A673 (cell line): Measurements from ENCODE around the gene AFG3L2. TPM values are rescaled to one million over a fixed set of nuclear protein-coding genes. Genes with fewer than 3 reads are reported as not detected.

ENCODE experiments used
- BruUV-seq: library from RNA; stranded (reverse); fragments of 400-500 nt; replicated peaks from 2 replicates; lab custom pipeline; 2021; lab: Mats Ljungman, UMichigan
- CTCF ChIA-PET: fragments of 300-600 bp; sonication (Branson Sonifier 250); formaldehyde crosslinking; loops from one replicate; lab custom pipeline; 2022; ENCODE audit warnings: antibody characterized with exemption; lab: Charles Lee
- POLR2A ChIA-PET: fragments of 300-600 bp; sonication (Branson Sonifier 250); formaldehyde crosslinking; loops from one replicate; lab custom pipeline; 2022; ENCODE audit warnings: antibody characterized with exemption; ENCODE audit not compliant: low non-redundant PET; lab: Charles Lee
- DNase-seq: peaks from one replicate; pipeline ENCODE4 v3.0.0-alpha.2; 2015; ENCODE audit warnings: low spot score
- H3K27ac ChIP-seq: fragments of 200-600 bp; sonication (generic); 2 replicates; pipeline ENCODE4 v1.5.1; 2016; ENCODE audit warnings: mixed run types, low read depth, mild to moderate bottlenecking, mixed read lengths, antibody characterized with exemption, low read length; ENCODE audit not compliant: poor library complexity, severe bottlenecking
- H3K27me3 ChIP-seq: fragments of 200-600 bp; sonication (generic); replicated peaks from 2 replicates; pipeline ENCODE4 v1.6.1; 2017; ENCODE audit warnings: mixed run types, low read depth, mild to moderate bottlenecking, mixed read lengths, antibody characterized with exemption, low read length; ENCODE audit not compliant: insufficient read depth, poor library complexity
- H3K36me3 ChIP-seq: fragments of 200-600 bp; sonication (generic); 2 replicates; pipeline ENCODE4 v1.6.1; 2016; ENCODE audit warnings: mixed run types, mild to moderate bottlenecking, mixed read lengths, antibody characterized with exemption, low read length; ENCODE audit not compliant: insufficient read depth, poor library complexity, severe bottlenecking
- H3K4me1 ChIP-seq: fragments of 200-600 bp; sonication (generic); 2 replicates; pipeline ENCODE4 v1.6.1; 2017; ENCODE audit warnings: mixed run types, mild to moderate bottlenecking, mixed read lengths, antibody characterized with exemption, low read length; ENCODE audit not compliant: insufficient read depth, poor library complexity, severe bottlenecking
- H3K4me3 ChIP-seq: fragments of 200-600 bp; sonication (generic); 2 replicates; pipeline ENCODE4 v1.5.1; 2016; ENCODE audit warnings: low read depth, mixed run types, mild to moderate bottlenecking, mixed read lengths, low read length; ENCODE audit not compliant: poor library complexity, severe bottlenecking
- H3K9me3 ChIP-seq: fragments of 200-600 bp; sonication (generic); 2 replicates; pipeline ENCODE4 v1.6.1; 2016; ENCODE audit warnings: mixed run types, low read depth, mild to moderate bottlenecking, mixed read lengths, antibody characterized with exemption, low read length; ENCODE audit not compliant: poor library complexity, severe bottlenecking
- CTCF ChIP-seq: fragments of 300-800, 200-600 bp; sonication (generic); conservative IDR thresholded peaks from 2 replicates; pipeline ENCODE4 v1.5.1; 2017; ENCODE audit warnings: low read depth, mild to moderate bottlenecking, antibody characterized with exemption, low read length, moderate library complexity, mixed read lengths
- EZH2 ChIP-seq: fragments of 200-600 bp; sonication (generic); IDR thresholded peaks from 2 replicates; pipeline ENCODE4 v1.6.1; 2017; ENCODE audit warnings: borderline replicate concordance, low read depth, mild to moderate bottlenecking, mixed read lengths, antibody characterized with exemption, low read length; ENCODE audit not compliant: poor library complexity, severe bottlenecking
- intact Hi-C: fragments of 100-400 bp; cut with micrococcal nuclease; formaldehyde crosslinking; loops from one replicate; pipeline ENCODE4 v1.10.0; 2022; ENCODE audit not compliant: unreplicated experiment
- total RNA-seq: library from RNA; stranded (reverse); gene quantifications from 2 replicates; pipeline ENCODE4 v1.2.3, GENCODE V29; 2021

The AFG3L2 gene
- total RNA-seq, 1 experiment from 2014 or later: 72.7 TPM

GRCh38 chr18:12308386-12309100 is 68.5 kb downstream of the AFG3L2 start:
- no peaks in the 10 kb centered on the region for H3K27me3 ChIP-seq
- intact Hi-C loops: loop anchor here (5.0 kb wide), 1 partner anchor 51 kb away; no protein-coding TSS in a partner anchor
- TF ChIP-seq EZH2 (no peak), CTCF (no peak)
- DNase-seq: peak; percentile 86
- ChIA-PET CTCF (interaction anchor here (1.6 kb wide), 1 partner anchor 37 kb away, joined by 8 read pairs; no protein-coding TSS in a partner anchor), POLR2A (interaction anchor here (0.6 kb wide), 1 partner anchor 15 kb away, joined by 5 read pairs; no protein-coding TSS in a partner anchor)
- peaks cover 12% of the 10 kb centered on the region for H3K4me1 ChIP-seq
- no TSS peak for BruUV-seq
- peaks cover 37% of the 10 kb centered on the region for H3K36me3 ChIP-seq
- H3K9me3 ChIP-seq: peaks cover 17% of the 10 kb centered on the region
- peak overlapping the region; percentile 97 for H3K4me3 ChIP-seq
- H3K27ac ChIP-seq: peak overlapping the region; percentile 82

- TF ChIP-seq EZH2 (no peak), CTCF (no peak)
- peaks cover 30% of the 10 kb centered on the region for H3K36me3 ChIP-seq
- H3K4me1 ChIP-seq: peaks cover 5% of the 10 kb centered on the region
- BruUV-seq: no TSS peak
- H3K9me3 ChIP-seq: peaks cover 17% of the 10 kb centered on the region
- intact Hi-C loops: loop anchor here (5.0 kb wide), 1 partner anchor 51 kb away; no protein-coding TSS in a partner anchor
- peak within 1 kb of the TSS; percentile 97 for H3K4me3 ChIP-seq
- DNase-seq: peak; percentile 88
- H3K27ac ChIP-seq: peak within 1 kb of the TSS; percentile 82
- ChIA-PET CTCF (interaction anchor here (1.6 kb wide), 1 partner anchor 36 kb away, joined by 8 read pairs; no protein-coding TSS in a partner anchor), POLR2A (no interaction called here)
- no peaks in the 10 kb centered on the region for H3K27me3 ChIP-seq
These were observed 69.2 kb downstream of the AFG3L2 start, which contains the start of gene TUBB6 for GRCh38 chr18:12307701-12308385. Gene TUBB6 (plus strand): TSS chr18:12308241. CDS start chr18:12308293, 52 bp downstream.
